ENCODE results near the gene IQGAP3.

- TF ChIP-seq CTCF (IDR thresholded peaks at IDR 0.05; ENCODE audit: low read length), result no peak
- no peak for TF ChIP-seq EZH2 (optimal IDR thresholded peaks at IDR 0.05; ENCODE audit: low read depth, low read length)
These were observed 18.4 kb downstream of the IQGAP3 start for GRCh38 chr1:156553860-156554485.
